Measurements from ENCODE around the gene PANK4. TPM values are rescaled to one million over a fixed set of nuclear protein-coding genes. Genes with fewer than 3 reads are reported as not detected.

PANK4 gene
- total and polyA plus RNA-seq, 2 donors (not counting 3 experiments of a cell fraction or from before 2014, with no cell fraction given): 22.1 to 34.0 TPM

DNA sequence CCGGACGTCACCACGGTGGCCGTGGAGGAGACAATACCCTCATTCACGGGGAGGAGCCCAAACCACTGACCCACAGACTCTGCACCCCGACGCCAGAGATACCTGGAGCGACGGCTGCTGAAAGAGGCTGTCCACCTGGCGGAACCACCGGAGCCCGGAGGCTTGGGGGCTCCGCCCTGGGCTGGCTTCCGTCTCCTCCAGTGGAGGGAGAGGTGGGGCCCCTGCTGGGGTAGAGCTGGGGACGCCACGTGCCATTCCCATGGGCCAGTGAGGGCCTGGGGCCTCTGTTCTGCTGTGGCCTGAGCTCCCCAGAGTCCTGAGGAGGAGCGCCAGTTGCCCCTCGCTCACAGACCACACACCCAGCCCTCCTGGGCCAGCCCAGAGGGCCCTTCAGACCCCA is 36.8 kb upstream of the PANK4 start:
- no peak overlapping the region for H3K9ac ChIP-seq (replicated peaks; ENCODE audit: extremely low read depth, insufficient read depth, low read length)

More for the DNA sequence above, 36.8 kb upstream of the PANK4 start:
- TF ChIP-seq CTCF (IDR thresholded peaks at IDR 0.05; ENCODE audit: extremely low read depth in 1 of 2, insufficient read depth in 1 of 2, low read depth in 1 of 2, low read length in 2 of 2) (no peak), POLR2A (IDR thresholded peaks at IDR 0.05; ENCODE audit: low read depth, low read length) (no peak), POLR2AphosphoS5 (IDR thresholded peaks at IDR 0.05; ENCODE audit: insufficient read depth, low read depth, low read length) (no peak), MAX (IDR thresholded peaks at IDR 0.05; ENCODE audit: insufficient read depth, insufficient read length) (no peak), EZH2 (IDR thresholded peaks at IDR 0.05; ENCODE audit: borderline replicate concordance, low read depth, low read length, severe bottlenecking) (no peak), JUN (IDR thresholded peaks at IDR 0.05; ENCODE audit: borderline replicate concordance, insufficient read depth, insufficient read length, low read depth) (no peak), FOS (IDR thresholded peaks at IDR 0.05; ENCODE audit: borderline replicate concordance, insufficient read depth, low read length) (no peak)
- no peak for DNase-seq (ENCODE audit: low read depth, low spot score)
- CTCF ChIA-PET: no interaction called here
- H3K79me2 ChIP-seq (ENCODE audit: control insufficient read depth, insufficient read depth, low read length): no peaks in the 10 kb centered on the region
- no peaks in the 10 kb centered on the region for H3K27me3 ChIP-seq (ENCODE audit: control insufficient read depth in 2 of 2, insufficient read depth in 2 of 2, low read length in 2 of 2)
- no peaks in the 10 kb centered on the region for H3K9me1 ChIP-seq (replicated peaks; ENCODE audit: control insufficient read depth, extremely low read depth, insufficient read depth, low read length)
- POLR2A ChIA-PET: no interaction called here
- H3K4me2 ChIP-seq (ENCODE audit: insufficient read depth, low read length): no peak overlapping the region
- no peaks in the 10 kb centered on the region for H3K4me1 ChIP-seq (ENCODE audit: control insufficient read depth, extremely low read depth, insufficient read depth, low read length)
- no peak overlapping the region for H3K27ac ChIP-seq (ENCODE audit: insufficient read depth, low read depth, low read length)
- no peak for FAIRE-seq
- peaks cover 0 to 9% of the 10 kb centered on the region in 2 experiments for H3K36me3 ChIP-seq (ENCODE audit: control insufficient read depth in 2 of 2, extremely low read depth in 1 of 2, insufficient read depth in 2 of 2, low read length in 2 of 2)
- no peak overlapping the region for H3K4me3 ChIP-seq (replicated peaks in 1 of 3; ENCODE audit: insufficient read depth in 1 of 3, low read depth in 1 of 3, low read length in 3 of 3)
- no TSS peak for BruUV-seq (replicated peaks)
- intact Hi-C loops (cut with micrococcal nuclease) (no loop called here), dilution Hi-C loops (cut with MboI; ENCODE audit: extremely low pct_ligation_motif_present, low sequenced_read_pairs) (no loop called here)
- H2AFZ ChIP-seq (ENCODE audit: low read depth, low read length): no peak overlapping the region
- no peaks in the 10 kb centered on the region for H3K9me3 ChIP-seq (replicated peaks; ENCODE audit: control insufficient read depth, insufficient read depth, low read length)
- H4K20me1 ChIP-seq (replicated peaks; ENCODE audit: control insufficient read depth, extremely low read depth, insufficient read depth, low read length): no peaks in the 10 kb centered on the region

Data from endothelial cell of umbilical vein (primary cell).